GOT3 (cell line): ENCODE measurements around the gene SLC13A1.
"Not testable (repeated sequence)": the region's sequence is repeated elsewhere in the genome, so short reads cannot be mapped to it uniquely, and the experiment has no call there.

Experiments used
- DNase-seq: peaks from one replicate; lab custom pipeline; 2025; ENCODE audit warnings: mixed read lengths; lab: John Stamatoyannopoulos, UW

SLC13A1 gene

GRCh38 chr7:123126171-123126570 lies 73.6 kb downstream of the SLC13A1 start:
- DNase-seq: no peak

DNA sequence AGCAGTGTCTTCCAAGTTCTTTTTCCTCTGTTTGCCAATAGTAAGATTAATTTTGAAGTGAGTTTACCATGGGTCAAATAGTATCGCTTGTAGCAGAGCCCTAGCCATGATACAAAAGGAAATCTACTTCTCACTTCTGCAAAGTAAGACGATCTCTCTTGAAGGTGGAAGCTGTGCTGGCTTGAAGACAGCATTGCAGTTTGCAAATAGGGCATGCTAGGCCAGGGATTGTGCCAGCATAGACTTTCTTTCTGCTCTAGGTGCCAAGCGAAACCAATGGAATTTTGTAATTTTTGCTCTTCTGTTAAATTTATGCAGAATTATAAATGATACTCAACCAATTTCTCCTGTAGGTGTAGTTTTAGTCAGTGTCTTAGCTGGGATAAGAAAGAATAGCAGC lies 74.5 kb downstream of the SLC13A1 start:
- no peak for DNase-seq

DNA sequence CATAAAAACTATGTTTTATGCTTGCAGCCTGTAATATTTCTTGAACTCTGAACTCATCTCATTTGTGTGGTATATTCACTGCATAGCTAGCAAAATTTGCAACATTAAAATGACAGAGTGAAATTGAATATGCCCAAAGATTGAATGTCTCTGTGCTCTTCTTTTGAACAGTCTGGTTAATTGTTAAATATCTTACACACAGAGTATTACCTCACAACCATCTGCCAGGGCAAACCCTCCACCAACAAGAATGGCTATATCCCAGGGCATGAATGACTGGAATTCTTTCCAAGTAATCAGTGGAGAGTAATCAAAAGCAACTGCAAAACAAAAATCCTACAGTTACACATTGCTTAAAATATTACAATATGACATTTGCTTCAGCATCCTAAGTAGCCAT lies 76.9 kb downstream of the SLC13A1 start:
- no peak for DNase-seq

- no peak for DNase-seq
These were observed 79.5 kb downstream of the SLC13A1 start for GRCh38 chr7:123120286-123120685.

GRCh38 chr7:123115331-123115730 lies 84.4 kb downstream of the SLC13A1 start:
- DNase-seq: no peak

DNA sequence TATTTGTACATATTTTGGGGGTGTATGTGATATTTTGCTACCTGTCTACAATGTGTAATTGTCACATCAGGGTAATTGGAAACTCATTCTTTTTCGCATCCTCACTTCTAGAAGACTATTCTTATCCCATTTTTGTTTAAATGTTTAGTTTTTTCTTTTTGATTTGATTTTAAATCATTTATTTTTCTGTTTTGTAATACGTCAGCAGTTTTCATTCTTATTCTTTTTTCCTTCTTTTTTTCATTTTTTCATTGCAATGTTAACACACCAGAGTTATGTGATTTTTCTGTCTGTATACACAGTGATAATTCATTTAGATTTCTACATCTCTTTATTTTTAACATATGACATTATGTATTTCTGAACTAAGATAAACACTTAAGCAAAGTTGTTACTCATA lies 85.5 kb downstream of the SLC13A1 start:
- DNase-seq: no peak

DNA sequence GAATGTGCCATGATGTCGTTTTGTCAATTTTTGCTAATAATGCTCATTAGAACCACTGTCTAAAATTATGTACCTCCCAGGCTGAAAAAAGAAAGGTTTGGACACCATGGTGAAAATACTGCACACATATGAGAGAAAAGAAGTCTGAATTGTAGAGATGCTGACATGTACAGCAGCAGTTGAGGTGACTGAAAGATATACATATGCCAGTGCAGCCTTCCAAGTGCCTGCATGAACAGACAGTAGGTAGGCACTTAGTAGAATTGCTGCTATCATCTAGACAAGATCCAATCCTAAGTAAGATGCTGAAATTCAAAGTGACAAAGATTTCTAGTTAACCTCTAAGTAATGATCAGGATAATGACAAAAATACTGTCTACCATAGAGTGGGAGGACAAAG lies 86.9 kb downstream of the SLC13A1 start:
- DNase-seq: no peak

DNA sequence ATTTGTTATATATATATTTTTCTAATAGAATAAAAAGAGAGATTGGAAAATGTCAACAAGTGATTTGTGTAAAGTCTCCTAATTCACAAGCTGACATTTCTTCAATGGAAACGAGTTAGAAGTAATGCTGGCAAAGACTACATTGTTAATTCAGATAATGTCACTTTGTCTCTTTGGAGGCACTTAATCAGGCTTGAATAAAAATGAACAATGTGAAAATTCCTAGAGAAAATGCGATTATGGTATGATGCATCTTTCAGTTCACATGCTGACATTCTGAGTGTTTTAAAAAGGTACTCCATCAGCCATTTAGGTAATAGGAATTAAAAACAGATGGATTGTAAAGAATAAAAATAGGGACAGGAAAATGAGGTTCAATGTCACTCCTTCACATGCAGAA lies 100.1 kb downstream of the SLC13A1 start:
- no peak for DNase-seq

GRCh38 chr7:123096976-123097375 lies 102.8 kb downstream of the SLC13A1 start:
- DNase-seq: no peak

GRCh38 chr7:123096434-123096833 lies 103.3 kb downstream of the SLC13A1 start:
- no peak for DNase-seq

DNA sequence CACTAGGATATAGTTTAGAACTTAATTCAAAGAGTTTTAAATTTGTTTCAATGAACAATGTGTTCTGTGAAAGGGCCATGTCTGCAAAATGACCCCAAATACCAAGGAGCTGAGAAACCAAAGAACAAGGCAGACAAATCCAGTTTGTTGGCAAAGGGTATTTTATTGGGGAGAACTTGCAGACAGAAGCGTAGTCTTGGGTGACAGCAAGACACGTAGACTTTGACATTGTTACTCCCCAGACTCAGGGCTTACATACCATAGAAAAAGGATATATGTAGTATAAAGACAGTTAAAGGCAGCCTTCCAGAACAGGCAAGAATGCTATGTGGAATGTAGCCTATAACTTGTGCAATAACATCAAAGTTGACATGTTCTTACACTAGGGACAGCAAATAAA lies 109.3 kb downstream of the SLC13A1 start:
- DNase-seq: no peak

DNA sequence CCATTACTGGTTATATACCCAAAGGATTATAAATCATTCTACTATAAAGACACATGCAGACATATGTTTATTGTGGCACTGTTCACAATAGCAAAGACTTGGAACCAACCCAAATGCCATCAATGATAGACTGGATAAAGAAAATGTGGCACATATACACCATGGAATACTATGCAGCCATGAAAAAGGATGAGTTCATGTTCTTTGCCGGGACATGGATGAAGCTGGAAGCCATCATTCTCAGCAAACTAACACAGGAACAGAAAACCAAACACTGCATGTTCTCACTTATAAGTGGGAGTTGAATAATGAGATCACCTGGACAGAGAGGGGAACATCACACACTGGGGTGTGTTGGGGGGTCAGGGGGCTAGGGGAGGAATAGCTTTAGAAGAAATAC lies 112.9 kb downstream of the SLC13A1 start:
- DNase-seq: not testable (repeated sequence)

- not testable (repeated sequence) for DNase-seq
These were observed 114.9 kb downstream of the SLC13A1 start for GRCh38 chr7:123084861-123085260.

DNA sequence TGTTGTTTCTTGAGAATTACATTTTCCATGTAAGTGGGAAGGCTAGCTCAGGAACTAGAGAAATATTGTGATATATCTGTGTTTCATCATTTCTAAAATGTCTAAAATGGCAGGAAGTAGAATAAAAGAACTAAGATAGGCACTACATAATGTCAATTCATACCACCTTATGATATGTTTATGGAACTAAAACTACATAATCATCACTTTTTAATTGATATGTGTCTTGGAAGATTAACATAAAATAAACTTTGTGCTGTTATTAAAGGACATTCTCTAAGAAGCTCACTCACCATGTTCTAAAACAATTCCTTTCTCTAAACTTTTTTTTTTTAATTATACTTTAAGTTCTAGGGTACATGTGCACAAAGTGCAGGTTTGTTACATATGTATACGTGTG lies 120.7 kb downstream of the SLC13A1 start:
- no peak for DNase-seq

GRCh38 chr7:123075838-123076467 lies 123.8 kb downstream of the SLC13A1 start:
- no peak for DNase-seq

DNA sequence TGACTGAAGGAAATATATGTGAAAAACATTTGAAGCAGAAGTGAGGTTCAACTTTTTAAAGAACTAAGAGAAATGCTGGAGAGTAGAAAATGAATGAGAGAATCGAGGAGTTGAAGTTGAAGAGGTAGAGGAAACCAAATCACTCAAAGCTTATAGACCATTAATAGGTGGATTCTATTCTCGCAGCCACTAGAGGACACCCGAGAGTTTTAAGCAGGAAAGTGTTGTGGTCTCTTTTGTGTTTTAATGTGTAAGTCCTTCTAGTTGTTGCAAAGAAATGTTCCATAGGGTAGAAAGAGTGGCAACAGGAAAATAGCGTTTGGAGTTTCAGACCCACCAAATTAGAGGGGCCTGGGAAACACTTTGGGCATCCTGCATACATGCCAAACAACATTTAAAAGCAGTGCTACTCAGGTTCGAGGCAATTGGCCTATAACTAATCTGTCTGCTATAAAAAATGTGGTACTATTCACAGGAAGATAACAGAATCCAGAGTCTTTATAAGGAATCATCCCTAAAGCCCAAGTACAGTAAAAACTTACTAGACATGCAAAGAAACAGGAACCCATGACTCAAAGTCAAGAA lies 129.0 kb downstream of the SLC13A1 start:
- no peak for DNase-seq

- DNase-seq: no peak
These were observed 132.0 kb downstream of the SLC13A1 start for GRCh38 chr7:123067814-123068213.
